GM23338 (cell line): ENCODE data around the gene SOX13.

Source experiments
- CREB1 ChIP-seq: fragments of 250-450 bp; sonication (Bioruptor Pico); IDR thresholded peaks from 2 replicates; pipeline ENCODE4 v1.5.0; 2020; ENCODE audit warnings: low read depth, mild to moderate bottlenecking, moderate library complexity
- CTCF ChIP-seq, 2 experiments: fragments of 200-600 bp in 1 of 2; sonication (generic) in 1 of 2; conservative IDR thresholded peaks; 2 replicates each; pipeline versions ENCODE4 v1.5.1 to v1.6.1; 2016 to 2017; ENCODE audit warnings: antibody characterized with exemption in 2 of 2, low read depth in 2 of 2, mild to moderate bottlenecking in 2 of 2, moderate library complexity in 1 of 2
- ETS1 ChIP-seq: IDR thresholded peaks from 2 replicates; pipeline ENCODE4 v1.6.1; 2016; ENCODE audit warnings: antibody characterized with exemption
- EZH2 ChIP-seq: fragments of 200-600 bp; sonication (generic); IDR thresholded peaks from one replicate; pipeline ENCODE4 v1.8.0; 2017; ENCODE audit warnings: antibody characterized with exemption, mild to moderate bottlenecking, low read depth; ENCODE audit not compliant: unreplicated experiment
- EZH2phosphoT487 ChIP-seq: fragments of 200-600 bp; sonication (generic); IDR thresholded peaks from one replicate; pipeline ENCODE4 v1.8.1; 2018; ENCODE audit warnings: antibody characterized with exemption; ENCODE audit not compliant: unreplicated experiment
- JUNB ChIP-seq: IDR thresholded peaks from one replicate; pipeline ENCODE4 v1.6.1; 2016; ENCODE audit warnings: antibody characterized with exemption; ENCODE audit not compliant: unreplicated experiment
- NANOG ChIP-seq: IDR thresholded peaks from 2 replicates; pipeline ENCODE4 v1.6.1; 2016; ENCODE audit warnings: antibody characterized with exemption, borderline replicate concordance
- POLR2AphosphoS5 ChIP-seq: IDR thresholded peaks from 2 replicates; pipeline ENCODE4 v1.6.1; 2016; ENCODE audit warnings: antibody characterized with exemption, low read depth
- REST ChIP-seq: IDR thresholded peaks from one replicate; pipeline ENCODE4 v1.6.1; 2018; ENCODE audit warnings: antibody characterized with exemption; ENCODE audit not compliant: unreplicated experiment
- STAT1 ChIP-seq: IDR thresholded peaks from one replicate; pipeline ENCODE4 v1.6.1; 2016; ENCODE audit warnings: antibody characterized with exemption; ENCODE audit not compliant: unreplicated experiment
- ZNF114 ChIP-seq: fragments of 250-450 bp; sonication (Bioruptor Pico); IDR thresholded peaks from 2 replicates; pipeline ENCODE4 v1.5.0; 2020; ENCODE audit warnings: mild to moderate bottlenecking, moderate library complexity
- ZNF331 ChIP-seq: fragments of 250-450 bp; sonication (Bioruptor Pico); IDR thresholded peaks from 2 replicates; pipeline ENCODE4 v1.5.0; 2020; ENCODE audit warnings: low read depth, mild to moderate bottlenecking, moderate library complexity

GRCh38 chr1:204141131-204141530, 68.2 kb downstream of the SOX13 start:
- TF ChIP-seq CTCF (conservative IDR thresholded peaks at IDR 0.05; ENCODE audit: low read depth in 2 of 2) (no peak), EZH2phosphoT487 (no peak), EZH2 (no peak), REST (no peak), JUNB (no peak), ZNF114 (no peak), ETS1 (no peak), NANOG (no peak), POLR2AphosphoS5 (no peak), CREB1 (CRISPR knock-in tag) (no peak), ZNF331 (CRISPR knock-in tag) (no peak), STAT1 (no peak)
